Tibial nerve (tissue), 3 donors: ENCODE measurements around the gene OGDH.

Experiments used
- CTCF ChIP-seq, 5 experiments: fragments of 200-600 bp in 3 of 5; fragments of 450-650 bp in 2 of 5; sonication (generic) in 3 of 5; IDR thresholded peaks; one replicate each; pipeline ENCODE4 v1.5.1; 2016 to 2019; ENCODE audit warnings: antibody characterized with exemption in 5 of 5, mild to moderate bottlenecking in 3 of 5, moderate library complexity in 2 of 5
- POLR2A ChIP-seq, 2 donors: fragments of 450-650 bp; IDR thresholded peaks; one replicate each; pipeline ENCODE4 v1.6.1; 2017; ENCODE audit warnings: antibody characterized with exemption in 2 of 2, mild to moderate bottlenecking in 2 of 2, moderate library complexity in 2 of 2

DNA sequence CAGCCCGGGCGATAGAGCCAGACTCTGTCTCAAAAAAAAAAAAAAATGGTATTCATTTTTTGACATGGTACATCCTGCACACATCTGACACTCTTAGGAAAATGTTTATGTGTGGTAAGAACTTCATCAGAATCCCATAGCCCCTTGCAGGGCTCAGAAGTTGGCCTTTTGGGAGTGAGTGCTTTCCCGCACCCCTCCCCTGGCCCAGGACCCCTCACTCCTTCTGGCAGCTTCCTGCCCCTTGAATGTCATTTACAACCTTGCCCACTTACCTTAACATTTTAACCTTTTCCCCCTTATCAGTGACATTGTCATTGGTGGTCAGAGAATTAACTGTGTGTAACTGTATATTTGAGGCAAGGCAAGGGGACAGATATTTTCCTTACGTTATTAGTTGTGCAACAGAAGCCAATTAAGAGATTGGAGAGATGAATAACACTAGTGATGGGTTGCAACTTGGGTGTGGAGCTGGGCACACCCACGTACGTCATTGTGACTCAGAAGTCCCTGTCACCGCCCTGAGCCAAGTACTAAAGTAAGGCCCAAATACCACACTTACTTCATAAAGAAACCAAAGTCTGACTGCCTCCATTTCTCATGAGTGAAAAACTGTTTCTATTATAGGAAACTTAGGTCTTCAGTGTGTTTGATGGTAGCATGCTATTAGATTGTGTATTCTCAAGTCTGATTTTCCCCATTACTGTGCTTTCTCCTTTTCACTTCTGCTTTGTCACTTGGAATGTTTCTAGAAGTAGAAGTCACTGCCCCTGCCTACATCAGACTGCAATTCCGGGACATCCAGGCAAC lies 31.6 kb downstream of the OGDH start:
- TF ChIP-seq CTCF (IDR thresholded peaks at IDR 0.05): no peak
- no peak for TF ChIP-seq POLR2A (IDR thresholded peaks at IDR 0.05)
